ENCODE results near the gene BFSP2.

DNA sequence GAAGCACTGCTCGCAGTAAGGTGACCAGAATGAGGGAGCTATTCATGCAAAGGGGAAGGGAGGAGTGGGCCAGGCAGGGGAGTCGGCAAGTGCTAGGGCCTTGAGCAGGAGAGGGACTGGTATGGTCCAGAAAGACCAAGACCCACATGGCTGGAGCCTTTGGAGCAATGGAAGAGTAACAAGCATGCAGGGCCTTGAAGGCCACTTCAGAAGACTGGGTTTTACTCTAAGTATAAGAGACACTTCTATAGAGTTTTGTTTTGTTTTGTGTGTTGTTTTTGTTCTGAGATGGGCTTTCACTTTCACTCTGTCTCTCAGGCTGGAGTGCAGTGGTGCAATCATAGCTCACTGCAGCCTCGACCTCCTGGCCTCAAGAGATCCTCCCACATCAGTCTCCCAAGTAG lies 42.0 kb downstream of the BFSP2 start:
- TF ChIP-seq POLR2AphosphoS5 (IDR thresholded peaks at IDR 0.05), result no peak
- TF ChIP-seq, protein P1, sequence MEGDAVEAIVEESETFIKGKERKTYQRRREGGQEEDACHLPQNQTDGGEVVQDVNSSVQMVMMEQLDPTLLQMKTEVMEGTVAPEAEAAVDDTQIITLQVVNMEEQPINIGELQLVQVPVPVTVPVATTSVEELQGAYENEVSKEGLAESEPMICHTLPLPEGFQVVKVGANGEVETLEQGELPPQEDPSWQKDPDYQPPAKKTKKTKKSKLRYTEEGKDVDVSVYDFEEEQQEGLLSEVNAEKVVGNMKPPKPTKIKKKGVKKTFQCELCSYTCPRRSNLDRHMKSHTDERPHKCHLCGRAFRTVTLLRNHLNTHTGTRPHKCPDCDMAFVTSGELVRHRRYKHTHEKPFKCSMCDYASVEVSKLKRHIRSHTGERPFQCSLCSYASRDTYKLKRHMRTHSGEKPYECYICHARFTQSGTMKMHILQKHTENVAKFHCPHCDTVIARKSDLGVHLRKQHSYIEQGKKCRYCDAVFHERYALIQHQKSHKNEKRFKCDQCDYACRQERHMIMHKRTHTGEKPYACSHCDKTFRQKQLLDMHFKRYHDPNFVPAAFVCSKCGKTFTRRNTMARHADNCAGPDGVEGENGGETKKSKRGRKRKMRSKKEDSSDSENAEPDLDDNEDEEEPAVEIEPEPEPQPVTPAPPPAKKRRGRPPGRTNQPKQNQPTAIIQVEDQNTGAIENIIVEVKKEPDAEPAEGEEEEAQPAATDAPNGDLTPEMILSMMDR (IDR thresholded peaks at IDR 0.05), result no peak
- TF ChIP-seq POLR2A (IDR thresholded peaks at IDR 0.05), result no peak
